22Rv1 (cell line): ENCODE data around the gene IZUMO4.

ENCODE experiments used
- ZFX ChIP-seq: fragments of 450-650 bp; IDR thresholded peaks from 2 replicates; pipeline ENCODE4 v1.6.1; 2017; ENCODE audit warnings: antibody characterized with exemption, borderline replicate concordance
- TF ChIP-seq, protein P1 (sequence below): fragments of 450-650 bp; IDR thresholded peaks from 2 replicates; pipeline ENCODE4 v1.5.1; 2017; ENCODE audit warnings: mild to moderate bottlenecking

- TF ChIP-seq, protein P1, sequence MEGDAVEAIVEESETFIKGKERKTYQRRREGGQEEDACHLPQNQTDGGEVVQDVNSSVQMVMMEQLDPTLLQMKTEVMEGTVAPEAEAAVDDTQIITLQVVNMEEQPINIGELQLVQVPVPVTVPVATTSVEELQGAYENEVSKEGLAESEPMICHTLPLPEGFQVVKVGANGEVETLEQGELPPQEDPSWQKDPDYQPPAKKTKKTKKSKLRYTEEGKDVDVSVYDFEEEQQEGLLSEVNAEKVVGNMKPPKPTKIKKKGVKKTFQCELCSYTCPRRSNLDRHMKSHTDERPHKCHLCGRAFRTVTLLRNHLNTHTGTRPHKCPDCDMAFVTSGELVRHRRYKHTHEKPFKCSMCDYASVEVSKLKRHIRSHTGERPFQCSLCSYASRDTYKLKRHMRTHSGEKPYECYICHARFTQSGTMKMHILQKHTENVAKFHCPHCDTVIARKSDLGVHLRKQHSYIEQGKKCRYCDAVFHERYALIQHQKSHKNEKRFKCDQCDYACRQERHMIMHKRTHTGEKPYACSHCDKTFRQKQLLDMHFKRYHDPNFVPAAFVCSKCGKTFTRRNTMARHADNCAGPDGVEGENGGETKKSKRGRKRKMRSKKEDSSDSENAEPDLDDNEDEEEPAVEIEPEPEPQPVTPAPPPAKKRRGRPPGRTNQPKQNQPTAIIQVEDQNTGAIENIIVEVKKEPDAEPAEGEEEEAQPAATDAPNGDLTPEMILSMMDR, result no peak
- TF ChIP-seq ZFX, result no peak
Measured at GRCh38 chr19:2089727-2090053, 7.0 kb upstream of the IZUMO4 start.
